C4-2B (cell line): Measurements from ENCODE around the gene DACT3.
A peak's percentile ranks its signal among the peaks of the same experiment; 100 is the strongest.

Experiments used
- H3K27ac ChIP-seq: fragments of 450-650 bp; 2 replicates; pipeline ENCODE4 v1.5.1; 2017
- ZFX ChIP-seq: fragments of 450-650 bp; IDR thresholded peaks from 2 replicates; pipeline ENCODE4 v1.6.1; 2017
- TF ChIP-seq, protein P1 (sequence below): fragments of 450-650 bp; conservative IDR thresholded peaks from 2 replicates; pipeline ENCODE4 v1.5.1; 2017; ENCODE audit warnings: mild to moderate bottlenecking

The DACT3 gene, protein sequence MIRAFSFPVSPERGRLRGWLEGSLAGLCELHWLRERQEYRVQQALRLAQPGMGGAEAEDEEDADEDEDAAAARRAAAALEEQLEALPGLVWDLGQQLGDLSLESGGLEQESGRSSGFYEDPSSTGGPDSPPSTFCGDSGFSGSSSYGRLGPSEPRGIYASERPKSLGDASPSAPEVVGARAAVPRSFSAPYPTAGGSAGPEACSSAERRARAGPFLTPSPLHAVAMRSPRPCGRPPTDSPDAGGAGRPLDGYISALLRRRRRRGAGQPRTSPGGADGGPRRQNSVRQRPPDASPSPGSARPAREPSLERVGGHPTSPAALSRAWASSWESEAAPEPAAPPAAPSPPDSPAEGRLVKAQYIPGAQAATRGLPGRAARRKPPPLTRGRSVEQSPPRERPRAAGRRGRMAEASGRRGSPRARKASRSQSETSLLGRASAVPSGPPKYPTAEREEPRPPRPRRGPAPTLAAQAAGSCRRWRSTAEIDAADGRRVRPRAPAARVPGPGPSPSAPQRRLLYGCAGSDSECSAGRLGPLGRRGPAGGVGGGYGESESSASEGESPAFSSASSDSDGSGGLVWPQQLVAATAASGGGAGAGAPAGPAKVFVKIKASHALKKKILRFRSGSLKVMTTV

GRCh38 chr19:46661020-46661731 is at the start of gene DACT3:
Gene DACT3, minus strand, starts transcription at chr19:46661182. Its CDS starts 118 bp downstream, at chr19:46661064.
- H3K27ac ChIP-seq: peak within 1 kb of the TSS; percentile 21; the same call in 1 of the 2 replicates
- TF ChIP-seq, protein P1, sequence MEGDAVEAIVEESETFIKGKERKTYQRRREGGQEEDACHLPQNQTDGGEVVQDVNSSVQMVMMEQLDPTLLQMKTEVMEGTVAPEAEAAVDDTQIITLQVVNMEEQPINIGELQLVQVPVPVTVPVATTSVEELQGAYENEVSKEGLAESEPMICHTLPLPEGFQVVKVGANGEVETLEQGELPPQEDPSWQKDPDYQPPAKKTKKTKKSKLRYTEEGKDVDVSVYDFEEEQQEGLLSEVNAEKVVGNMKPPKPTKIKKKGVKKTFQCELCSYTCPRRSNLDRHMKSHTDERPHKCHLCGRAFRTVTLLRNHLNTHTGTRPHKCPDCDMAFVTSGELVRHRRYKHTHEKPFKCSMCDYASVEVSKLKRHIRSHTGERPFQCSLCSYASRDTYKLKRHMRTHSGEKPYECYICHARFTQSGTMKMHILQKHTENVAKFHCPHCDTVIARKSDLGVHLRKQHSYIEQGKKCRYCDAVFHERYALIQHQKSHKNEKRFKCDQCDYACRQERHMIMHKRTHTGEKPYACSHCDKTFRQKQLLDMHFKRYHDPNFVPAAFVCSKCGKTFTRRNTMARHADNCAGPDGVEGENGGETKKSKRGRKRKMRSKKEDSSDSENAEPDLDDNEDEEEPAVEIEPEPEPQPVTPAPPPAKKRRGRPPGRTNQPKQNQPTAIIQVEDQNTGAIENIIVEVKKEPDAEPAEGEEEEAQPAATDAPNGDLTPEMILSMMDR: no peak
- no peak for TF ChIP-seq ZFX

GRCh38 chr19:46710687-46711086 is 49.7 kb upstream of the DACT3 start:
- H3K27ac ChIP-seq: no peak overlapping the region
- TF ChIP-seq ZFX: no peak
- TF ChIP-seq, protein P1: no peak

GRCh38 chr19:46704379-46705076 is 43.5 kb upstream of the DACT3 start:
- no peak overlapping the region for H3K27ac ChIP-seq
- TF ChIP-seq, protein P1: peak; percentile 79
- TF ChIP-seq ZFX: no peak

- H3K27ac ChIP-seq: no peak overlapping the region
- no peak for TF ChIP-seq ZFX
- TF ChIP-seq, protein P1: no peak
Observed at GRCh38 chr19:46700704-46701103, 39.7 kb upstream of the DACT3 start.

GRCh38 chr19:46698395-46699321 is 37.7 kb upstream of the DACT3 start:
- no peak overlapping the region for H3K27ac ChIP-seq
- TF ChIP-seq, protein P1: no peak
- TF ChIP-seq ZFX: no peak

- TF ChIP-seq, protein P1: no peak
- TF ChIP-seq ZFX: no peak
Observed at GRCh38 chr19:46697204-46697960, 36.4 kb upstream of the DACT3 start.

More at GRCh38 chr19:46697204-46697960, 36.4 kb upstream of the DACT3 start:
- H3K27ac ChIP-seq: no peak overlapping the region
